MM.1S (cell line): ENCODE measurements around the gene PSMD3.

ENCODE experiments used
- DNase-seq: peaks from one replicate; pipeline ENCODE4 v3.0.0-alpha.2; 2015
- H2AFZ ChIP-seq: fragments of 300-600 bp; sonication (generic); 2 replicates; pipeline ENCODE4 v1.6.0; 2016; ENCODE audit warnings: antibody characterized with exemption, low read length
- H3F3A ChIP-seq: fragments of 300-600 bp; sonication (generic); 2 replicates; pipeline ENCODE4 v1.6.1; 2016; ENCODE audit warnings: mild to moderate bottlenecking, antibody characterized with exemption, low read length, moderate library complexity, mixed read lengths; ENCODE audit not compliant: insufficient read depth
- H3K27ac ChIP-seq: fragments of 300-600 bp; sonication (generic); 2 replicates; pipeline ENCODE4 v1.5.1; 2016; ENCODE audit warnings: mild to moderate bottlenecking, low read length
- H3K27me3 ChIP-seq: fragments of 300-600 bp; sonication (generic); replicated peaks from 2 replicates; pipeline ENCODE4 v1.6.0; 2016; ENCODE audit warnings: low read length; ENCODE audit not compliant: insufficient read depth
- H3K36me3 ChIP-seq: fragments of 300-600 bp; sonication (generic); replicated peaks from 2 replicates; pipeline ENCODE4 v1.6.1; 2016; ENCODE audit warnings: mild to moderate bottlenecking, low read length, mixed read lengths; ENCODE audit not compliant: insufficient read depth
- H3K4me1 ChIP-seq: fragments of 300-600 bp; sonication (generic); 2 replicates; pipeline ENCODE4 v1.6.1; 2016; ENCODE audit warnings: low read length, mixed read lengths
- H3K4me2 ChIP-seq: fragments of 300-600 bp; sonication (generic); 2 replicates; pipeline ENCODE4 v1.6.0; 2016; ENCODE audit warnings: low read depth, low read length
- H3K4me3 ChIP-seq: fragments of 300-600 bp; sonication (generic); 2 replicates; pipeline ENCODE4 v1.5.1; 2016; ENCODE audit warnings: low read length, mixed read lengths
- H3K79me2 ChIP-seq: fragments of 300-600 bp; sonication (generic); 2 replicates; pipeline ENCODE4 v1.6.1; 2016; ENCODE audit warnings: mixed run types, low read length, mixed read lengths
- H3K9ac ChIP-seq: fragments of 300-600 bp; sonication (generic); 2 replicates; pipeline ENCODE4 v1.6.1; 2016; ENCODE audit warnings: low read length, mixed read lengths
- H3K9me2 ChIP-seq: fragments of 300-600 bp; sonication (generic); replicated peaks from 2 replicates; pipeline ENCODE4 v1.6.1; 2016; ENCODE audit warnings: mild to moderate bottlenecking, low read length, mixed read lengths; ENCODE audit not compliant: insufficient read depth
- H3K9me3 ChIP-seq: fragments of 300-600 bp; sonication (generic); replicated peaks from 2 replicates; pipeline ENCODE4 v1.6.1; 2016; ENCODE audit warnings: mild to moderate bottlenecking, low read length, mixed read lengths; ENCODE audit not compliant: insufficient read depth
- H4K20me1 ChIP-seq: fragments of 300-600 bp; sonication (generic); 2 replicates; pipeline ENCODE4 v1.6.1; 2016; ENCODE audit warnings: mild to moderate bottlenecking, low read length, moderate library complexity, mixed read lengths; ENCODE audit not compliant: insufficient read depth
- CTCF ChIP-seq: fragments of 300-600 bp; sonication (generic); IDR thresholded peaks from 2 replicates; pipeline ENCODE4 v1.5.1; 2016; ENCODE audit warnings: antibody characterized with exemption, low read length, mixed read lengths
- EZH2 ChIP-seq: fragments of 300-600 bp; sonication (generic); optimal IDR thresholded peaks from 2 replicates; pipeline ENCODE3; 2017; ENCODE audit warnings: low read depth, mild to moderate bottlenecking, antibody characterized with exemption, low read length, mixed read lengths
- EZH2phosphoT487 ChIP-seq: fragments of 300-600 bp; sonication (generic); IDR thresholded peaks from 2 replicates; pipeline ENCODE4 v1.6.1; 2018; ENCODE audit warnings: antibody characterized with exemption, low read length

Gene PSMD3

GRCh38 chr17:39935909-39936308 lies 44.7 kb upstream of the PSMD3 start:
- Histone ChIP-seq H3K4me2 (no peak overlapping the region), H2AFZ (no peak overlapping the region), H3K27me3 (no peaks in the 10 kb centered on the region), H3K4me1 (peaks cover 16% of the 10 kb centered on the region), H3K79me2 (no peaks in the 10 kb centered on the region), H3K4me3 (no peak overlapping the region), H3K9me2 (no peaks in the 10 kb centered on the region), H3K36me3 (no peaks in the 10 kb centered on the region), H3F3A (peaks cover 15% of the 10 kb centered on the region), H4K20me1 (no peaks in the 10 kb centered on the region), H3K27ac (no peak overlapping the region), H3K9me3 (no peaks in the 10 kb centered on the region), H3K9ac (no peak overlapping the region)
- no peak for DNase-seq
- no peak for TF ChIP-seq CTCF
- TF ChIP-seq EZH2: no peak
- no peak for TF ChIP-seq EZH2phosphoT487

DNA sequence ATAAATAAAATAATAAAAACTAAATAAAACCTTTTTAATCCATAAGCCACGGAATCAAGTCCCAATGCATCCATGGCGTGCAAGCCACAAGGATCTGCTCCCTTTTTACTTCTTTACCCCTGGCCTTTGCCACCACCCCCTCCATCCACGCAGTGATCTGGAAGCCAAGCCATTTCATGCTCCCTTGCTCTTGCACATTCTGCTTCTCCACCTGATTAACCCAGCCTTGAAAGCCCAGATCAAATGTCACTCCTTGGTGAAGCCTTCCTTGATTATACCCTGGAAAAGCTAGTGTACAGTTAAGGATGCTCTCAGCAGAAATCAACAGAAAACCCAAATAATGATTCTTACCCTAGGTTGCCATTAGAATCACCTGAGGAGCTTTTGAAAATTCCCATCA lies 43.2 kb upstream of the PSMD3 start:
- Histone ChIP-seq H3K27ac (no peak overlapping the region), H3K36me3 (no peaks in the 10 kb centered on the region), H3K9ac (no peak overlapping the region), H3K4me3 (no peak overlapping the region), H3F3A (peaks cover 15% of the 10 kb centered on the region), H2AFZ (no peak overlapping the region), H3K4me2 (no peak overlapping the region), H3K9me3 (no peaks in the 10 kb centered on the region), H3K9me2 (no peaks in the 10 kb centered on the region), H4K20me1 (no peaks in the 10 kb centered on the region), H3K27me3 (no peaks in the 10 kb centered on the region), H3K4me1 (peaks cover 16% of the 10 kb centered on the region), H3K79me2 (no peaks in the 10 kb centered on the region)
- no peak for DNase-seq
- TF ChIP-seq EZH2phosphoT487 (no peak), EZH2 (no peak), CTCF (no peak)

DNA sequence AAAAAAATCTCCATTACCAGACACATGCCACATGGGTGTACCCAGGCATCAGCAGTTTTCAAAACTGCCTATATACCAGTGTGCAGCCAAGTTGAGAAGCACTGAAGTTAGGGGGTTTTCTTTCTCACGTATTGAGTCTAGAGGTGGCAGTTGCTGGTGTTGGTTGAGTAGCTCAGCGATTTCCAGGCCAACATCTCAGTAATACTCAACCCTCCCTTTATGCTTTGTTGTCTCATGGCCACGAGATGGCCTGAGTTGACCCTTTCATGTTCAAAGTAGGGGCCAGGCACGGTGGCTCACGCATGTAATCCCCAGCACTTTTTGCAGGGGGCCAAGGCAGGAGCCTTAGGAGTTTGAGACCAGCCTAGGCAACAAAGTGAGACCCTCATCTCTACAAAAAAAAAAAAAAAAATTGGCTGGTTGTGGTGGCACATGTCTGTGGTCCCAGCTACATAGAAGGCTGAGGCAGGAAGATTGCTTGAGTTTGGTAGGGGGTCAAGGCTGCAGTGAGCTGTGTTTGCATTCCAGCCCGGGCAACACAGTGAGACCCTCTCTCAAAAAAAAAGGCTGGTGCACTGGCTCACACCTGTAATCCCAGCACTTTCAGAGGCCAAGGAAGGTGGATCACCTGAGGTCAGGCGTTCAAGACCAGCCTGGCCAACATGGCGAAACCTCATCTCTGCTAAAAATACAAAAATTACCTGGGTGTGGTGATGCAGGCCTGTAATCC lies 42.3 kb upstream of the PSMD3 start:
- no peak overlapping the region for H3K9ac ChIP-seq
- H3K36me3 ChIP-seq: no peaks in the 10 kb centered on the region
- no peaks in the 10 kb centered on the region for H3K9me3 ChIP-seq
- H4K20me1 ChIP-seq: no peaks in the 10 kb centered on the region
- H3K27ac ChIP-seq: no peak overlapping the region
- DNase-seq: no peak
- H3K4me1 ChIP-seq: peaks cover 16% of the 10 kb centered on the region
- H3K27me3 ChIP-seq: no peaks in the 10 kb centered on the region
- H3K79me2 ChIP-seq: no peaks in the 10 kb centered on the region
- no peak overlapping the region for H3K4me3 ChIP-seq
- no peak overlapping the region for H2AFZ ChIP-seq
- TF ChIP-seq EZH2 (no peak), CTCF (no peak), EZH2phosphoT487 (no peak)
- peaks cover 15% of the 10 kb centered on the region for H3F3A ChIP-seq
- H3K9me2 ChIP-seq: no peaks in the 10 kb centered on the region
- no peak overlapping the region for H3K4me2 ChIP-seq
